ENCODE results near the gene ALX4. TPM values are rescaled to one million over a fixed set of nuclear protein-coding genes. Genes with fewer than 3 reads are reported as not detected.

ALX4 gene
- total RNA-seq, 3 donors from 2014 or later (not counting 1 experiment from before 2014, with no cell fraction given) = not detected

DNA sequence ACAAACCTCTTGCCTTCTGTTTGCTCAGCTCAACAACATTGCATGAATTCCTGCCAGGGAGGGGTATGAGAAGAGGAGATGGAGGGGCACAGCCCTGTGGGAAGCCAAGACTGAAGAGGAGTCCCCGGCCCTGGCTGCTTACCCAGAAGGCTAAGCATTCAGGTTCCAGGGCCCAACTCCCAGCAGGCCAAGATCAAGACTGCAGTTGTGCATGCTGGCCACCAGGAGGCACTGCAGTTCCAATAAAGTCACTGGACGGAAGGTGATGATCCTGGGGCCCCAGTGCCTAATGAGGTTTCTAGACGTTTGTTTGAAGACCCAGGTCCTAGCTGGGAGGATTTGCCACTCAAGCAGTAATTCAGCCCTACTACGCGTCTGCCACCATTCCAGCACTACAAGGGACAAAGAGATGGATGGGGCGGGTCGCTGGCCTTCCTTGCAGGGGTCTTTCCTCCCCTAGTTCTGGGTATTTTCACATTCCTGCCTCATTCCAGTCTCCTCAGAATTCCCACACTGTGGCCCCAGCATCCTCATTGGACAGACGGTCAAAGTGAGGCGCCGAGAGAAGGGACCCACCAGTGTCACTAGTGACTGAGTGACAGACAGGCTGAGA lies 23.6 kb downstream of the ALX4 start:
- Histone ChIP-seq H3K27ac (ENCODE audit: low read length) (no peak overlapping the region), H3K27me3 (ENCODE audit: control insufficient read depth, insufficient read depth, low read length) (no peaks in the 10 kb centered on the region), H3K4me1 (ENCODE audit: control insufficient read depth, insufficient read depth, low read length) (no peaks in the 10 kb centered on the region), H3K36me3 (ENCODE audit: control insufficient read depth, insufficient read depth, low read length) (no peaks in the 10 kb centered on the region), H3K9me3 (ENCODE audit: control insufficient read depth, insufficient read depth, low read length) (no peaks in the 10 kb centered on the region), H3K4me3 (ENCODE audit: low read length) (no peak overlapping the region)
- no peaks in the 10 kb centered on the region for H3K27me3 Mint-ChIP-seq (ENCODE audit: low read depth in 2 of 2)
- WGBS (ENCODE audit: insufficient coverage) = 50% methylated on average over 10 of the region's 10 CpGs
- TF ChIP-seq, protein P1, sequence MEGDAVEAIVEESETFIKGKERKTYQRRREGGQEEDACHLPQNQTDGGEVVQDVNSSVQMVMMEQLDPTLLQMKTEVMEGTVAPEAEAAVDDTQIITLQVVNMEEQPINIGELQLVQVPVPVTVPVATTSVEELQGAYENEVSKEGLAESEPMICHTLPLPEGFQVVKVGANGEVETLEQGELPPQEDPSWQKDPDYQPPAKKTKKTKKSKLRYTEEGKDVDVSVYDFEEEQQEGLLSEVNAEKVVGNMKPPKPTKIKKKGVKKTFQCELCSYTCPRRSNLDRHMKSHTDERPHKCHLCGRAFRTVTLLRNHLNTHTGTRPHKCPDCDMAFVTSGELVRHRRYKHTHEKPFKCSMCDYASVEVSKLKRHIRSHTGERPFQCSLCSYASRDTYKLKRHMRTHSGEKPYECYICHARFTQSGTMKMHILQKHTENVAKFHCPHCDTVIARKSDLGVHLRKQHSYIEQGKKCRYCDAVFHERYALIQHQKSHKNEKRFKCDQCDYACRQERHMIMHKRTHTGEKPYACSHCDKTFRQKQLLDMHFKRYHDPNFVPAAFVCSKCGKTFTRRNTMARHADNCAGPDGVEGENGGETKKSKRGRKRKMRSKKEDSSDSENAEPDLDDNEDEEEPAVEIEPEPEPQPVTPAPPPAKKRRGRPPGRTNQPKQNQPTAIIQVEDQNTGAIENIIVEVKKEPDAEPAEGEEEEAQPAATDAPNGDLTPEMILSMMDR (IDR thresholded peaks at IDR 0.05) = peak; percentile 94
- H3K4me3 Mint-ChIP-seq = no peak overlapping the region
- no peaks in the 10 kb centered on the region for H3K36me3 Mint-ChIP-seq
- H3K9me3 Mint-ChIP-seq = no peaks in the 10 kb centered on the region
- DNase-seq (peak; percentile 34 to 75), ATAC-seq (peak; percentile 58 to 84 (median 67))
- peaks cover 0 to 4% of the 10 kb centered on the region in 2 donors for H3K4me1 Mint-ChIP-seq
- intact Hi-C loops (cut with micrococcal nuclease) = loop anchor here (1.0 to 5.0 kb wide), 3 partner anchors 252 to 626 kb away; no protein-coding TSS in a partner anchor
- no peak overlapping the region for H3K27ac Mint-ChIP-seq

DNA sequence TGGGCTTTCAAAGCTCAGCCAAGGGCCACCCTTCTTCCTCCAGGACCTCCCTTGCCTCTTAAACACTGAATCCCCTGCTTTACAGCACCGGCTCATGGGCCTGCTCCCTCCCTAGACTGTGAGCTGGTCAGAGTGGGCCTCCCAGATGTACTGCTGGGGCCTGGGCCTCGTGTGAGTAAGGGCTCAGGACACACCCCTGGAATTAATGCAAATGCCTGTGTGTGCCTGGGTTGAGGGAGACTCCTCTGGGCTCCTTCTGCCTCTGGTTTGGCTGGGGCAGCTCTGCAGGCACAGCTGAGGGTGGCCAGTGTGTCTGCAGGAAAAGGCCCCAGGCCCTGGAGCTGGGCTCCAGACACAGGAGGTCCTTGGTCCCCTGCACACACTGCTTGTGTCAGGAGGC lies 24.2 kb downstream of the ALX4 start:
- TF ChIP-seq, protein P1 (IDR thresholded peaks at IDR 0.05) = no peak
- Mint-ChIP-seq H3K4me1 (peaks cover 0 to 4% of the 10 kb centered on the region in 2 donors), H3K36me3 (no peaks in the 10 kb centered on the region), H3K27ac (no peak overlapping the region), H3K27me3 (ENCODE audit: low read depth in 2 of 2) (no peaks in the 10 kb centered on the region), H3K9me3 (no peaks in the 10 kb centered on the region), H3K4me3 (no peak overlapping the region)
- H3K4me3 ChIP-seq (ENCODE audit: low read length) = no peak overlapping the region
- no peak for ATAC-seq
- no peak overlapping the region for H3K27ac ChIP-seq (ENCODE audit: low read length)
- no peaks in the 10 kb centered on the region for H3K36me3 ChIP-seq (ENCODE audit: control insufficient read depth, insufficient read depth, low read length)
- H3K4me1 ChIP-seq (ENCODE audit: control insufficient read depth, insufficient read depth, low read length) = no peaks in the 10 kb centered on the region
- intact Hi-C loops (cut with micrococcal nuclease) = loop anchor here (1.0 to 5.0 kb wide), 3 partner anchors 253 to 627 kb away; no protein-coding TSS in a partner anchor
- no peaks in the 10 kb centered on the region for H3K27me3 ChIP-seq (ENCODE audit: control insufficient read depth, insufficient read depth, low read length)
- no peaks in the 10 kb centered on the region for H3K9me3 ChIP-seq (ENCODE audit: control insufficient read depth, insufficient read depth, low read length)
- DNase-seq = no peak
- 66% methylated on average over 2 of the region's 2 CpGs for WGBS (ENCODE audit: insufficient coverage)

DNA sequence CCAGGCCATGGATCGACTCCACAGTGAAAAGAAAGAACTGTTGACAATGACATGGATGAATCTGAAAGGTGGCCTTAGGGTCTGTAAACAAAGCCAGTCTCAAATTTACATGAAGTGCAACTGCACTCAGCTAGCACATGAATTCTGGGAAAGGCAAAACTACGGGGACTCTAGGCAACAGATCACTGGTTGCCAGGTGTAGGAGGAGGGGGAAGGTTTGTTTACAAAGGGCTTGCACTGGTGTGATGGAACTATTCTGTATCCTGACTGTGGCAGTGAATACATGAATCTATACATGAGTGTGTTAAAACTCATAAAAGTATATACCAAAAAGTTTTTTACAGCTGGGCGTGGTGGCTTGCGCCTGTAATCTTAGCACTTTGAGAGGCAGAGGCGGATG lies 27.3 kb downstream of the ALX4 start:
- 89% methylated on average over 5 of the region's 5 CpGs for WGBS (ENCODE audit: insufficient coverage)
- H3K36me3 Mint-ChIP-seq = no peaks in the 10 kb centered on the region
- no peaks in the 10 kb centered on the region for H3K9me3 Mint-ChIP-seq
- ATAC-seq (no peak), DNase-seq (no peak)
- H3K4me3 Mint-ChIP-seq = no peak overlapping the region
- H3K9me3 ChIP-seq (ENCODE audit: control insufficient read depth, insufficient read depth, low read length) = no peaks in the 10 kb centered on the region
- no peaks in the 10 kb centered on the region for H3K27me3 ChIP-seq (ENCODE audit: control insufficient read depth, insufficient read depth, low read length)
- peaks cover 0 to 4% of the 10 kb centered on the region in 2 donors for H3K4me1 Mint-ChIP-seq
- H3K36me3 ChIP-seq (ENCODE audit: control insufficient read depth, insufficient read depth, low read length) = no peaks in the 10 kb centered on the region
- H3K27ac ChIP-seq (ENCODE audit: low read length) = no peak overlapping the region
- TF ChIP-seq, protein P1 (IDR thresholded peaks at IDR 0.05) = no peak
- H3K27ac Mint-ChIP-seq = no peak overlapping the region
- H3K27me3 Mint-ChIP-seq (ENCODE audit: low read depth in 2 of 2) = peaks cover 2 to 6% of the 10 kb centered on the region in 2 donors
- H3K4me3 ChIP-seq (ENCODE audit: low read length) = no peak overlapping the region
- intact Hi-C loops (cut with micrococcal nuclease) = no loop called here
- no peaks in the 10 kb centered on the region for H3K4me1 ChIP-seq (ENCODE audit: control insufficient read depth, insufficient read depth, low read length)

DNA sequence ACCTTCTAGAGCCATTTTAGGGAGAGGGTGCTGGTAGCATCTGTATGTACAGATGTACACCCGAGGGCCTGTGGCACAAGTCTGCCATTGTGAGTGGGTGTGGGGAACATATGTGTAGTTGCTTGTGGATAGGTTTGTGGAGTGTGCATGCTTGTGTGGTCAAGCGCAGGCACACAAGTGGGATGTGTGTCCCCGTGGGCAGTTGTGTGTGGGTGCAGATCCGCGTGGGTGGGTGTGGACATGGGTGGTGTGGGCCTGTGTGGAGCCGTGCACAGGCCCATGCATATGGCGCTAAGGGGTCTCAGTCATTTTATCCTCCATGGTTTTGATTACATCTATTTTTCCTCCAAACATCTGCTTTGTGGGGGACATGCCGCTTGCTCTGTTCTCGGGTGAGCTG lies 28.8 kb downstream of the ALX4 start:
- H3K9me3 ChIP-seq (ENCODE audit: control insufficient read depth, insufficient read depth, low read length) = no peaks in the 10 kb centered on the region
- Mint-ChIP-seq H3K27ac (no peak overlapping the region), H3K36me3 (no peaks in the 10 kb centered on the region), H3K9me3 (no peaks in the 10 kb centered on the region), H3K4me3 (no peak overlapping the region), H3K4me1 (no peaks in the 10 kb centered on the region), H3K27me3 (ENCODE audit: low read depth in 2 of 2) (peaks cover 2 to 6% of the 10 kb centered on the region in 2 donors)
- intact Hi-C loops (cut with micrococcal nuclease) = no loop called here
- TF ChIP-seq, protein P1 (IDR thresholded peaks at IDR 0.05) = no peak
- H3K27me3 ChIP-seq (ENCODE audit: control insufficient read depth, insufficient read depth, low read length) = no peaks in the 10 kb centered on the region
- no peak overlapping the region for H3K4me3 ChIP-seq (ENCODE audit: low read length)
- ATAC-seq (no peak), DNase-seq (no peak)
- no peaks in the 10 kb centered on the region for H3K36me3 ChIP-seq (ENCODE audit: control insufficient read depth, insufficient read depth, low read length)
- WGBS (ENCODE audit: insufficient coverage) = 91% methylated on average over 9 of the region's 9 CpGs
- H3K27ac ChIP-seq (ENCODE audit: low read length) = no peak overlapping the region
- H3K4me1 ChIP-seq (ENCODE audit: control insufficient read depth, insufficient read depth, low read length) = no peaks in the 10 kb centered on the region
